ENCODE results near the gene LAMA1. TPM values are rescaled to one million over a fixed set of nuclear protein-coding genes. Genes with fewer than 3 reads are reported as not detected.
A peak's percentile ranks its signal among the peaks of the same experiment; 100 is the strongest.

Gene LAMA1, protein sequence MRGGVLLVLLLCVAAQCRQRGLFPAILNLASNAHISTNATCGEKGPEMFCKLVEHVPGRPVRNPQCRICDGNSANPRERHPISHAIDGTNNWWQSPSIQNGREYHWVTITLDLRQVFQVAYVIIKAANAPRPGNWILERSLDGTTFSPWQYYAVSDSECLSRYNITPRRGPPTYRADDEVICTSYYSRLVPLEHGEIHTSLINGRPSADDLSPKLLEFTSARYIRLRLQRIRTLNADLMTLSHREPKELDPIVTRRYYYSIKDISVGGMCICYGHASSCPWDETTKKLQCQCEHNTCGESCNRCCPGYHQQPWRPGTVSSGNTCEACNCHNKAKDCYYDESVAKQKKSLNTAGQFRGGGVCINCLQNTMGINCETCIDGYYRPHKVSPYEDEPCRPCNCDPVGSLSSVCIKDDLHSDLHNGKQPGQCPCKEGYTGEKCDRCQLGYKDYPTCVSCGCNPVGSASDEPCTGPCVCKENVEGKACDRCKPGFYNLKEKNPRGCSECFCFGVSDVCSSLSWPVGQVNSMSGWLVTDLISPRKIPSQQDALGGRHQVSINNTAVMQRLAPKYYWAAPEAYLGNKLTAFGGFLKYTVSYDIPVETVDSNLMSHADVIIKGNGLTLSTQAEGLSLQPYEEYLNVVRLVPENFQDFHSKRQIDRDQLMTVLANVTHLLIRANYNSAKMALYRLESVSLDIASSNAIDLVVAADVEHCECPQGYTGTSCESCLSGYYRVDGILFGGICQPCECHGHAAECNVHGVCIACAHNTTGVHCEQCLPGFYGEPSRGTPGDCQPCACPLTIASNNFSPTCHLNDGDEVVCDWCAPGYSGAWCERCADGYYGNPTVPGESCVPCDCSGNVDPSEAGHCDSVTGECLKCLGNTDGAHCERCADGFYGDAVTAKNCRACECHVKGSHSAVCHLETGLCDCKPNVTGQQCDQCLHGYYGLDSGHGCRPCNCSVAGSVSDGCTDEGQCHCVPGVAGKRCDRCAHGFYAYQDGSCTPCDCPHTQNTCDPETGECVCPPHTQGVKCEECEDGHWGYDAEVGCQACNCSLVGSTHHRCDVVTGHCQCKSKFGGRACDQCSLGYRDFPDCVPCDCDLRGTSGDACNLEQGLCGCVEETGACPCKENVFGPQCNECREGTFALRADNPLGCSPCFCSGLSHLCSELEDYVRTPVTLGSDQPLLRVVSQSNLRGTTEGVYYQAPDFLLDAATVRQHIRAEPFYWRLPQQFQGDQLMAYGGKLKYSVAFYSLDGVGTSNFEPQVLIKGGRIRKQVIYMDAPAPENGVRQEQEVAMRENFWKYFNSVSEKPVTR (N-terminal part only)
- total RNA-seq, result 1 to 10 TPM in 1 of 4 donors, under 1 TPM in 3; under 0.01 to 1.0 (median 0.60) TPM

DNA sequence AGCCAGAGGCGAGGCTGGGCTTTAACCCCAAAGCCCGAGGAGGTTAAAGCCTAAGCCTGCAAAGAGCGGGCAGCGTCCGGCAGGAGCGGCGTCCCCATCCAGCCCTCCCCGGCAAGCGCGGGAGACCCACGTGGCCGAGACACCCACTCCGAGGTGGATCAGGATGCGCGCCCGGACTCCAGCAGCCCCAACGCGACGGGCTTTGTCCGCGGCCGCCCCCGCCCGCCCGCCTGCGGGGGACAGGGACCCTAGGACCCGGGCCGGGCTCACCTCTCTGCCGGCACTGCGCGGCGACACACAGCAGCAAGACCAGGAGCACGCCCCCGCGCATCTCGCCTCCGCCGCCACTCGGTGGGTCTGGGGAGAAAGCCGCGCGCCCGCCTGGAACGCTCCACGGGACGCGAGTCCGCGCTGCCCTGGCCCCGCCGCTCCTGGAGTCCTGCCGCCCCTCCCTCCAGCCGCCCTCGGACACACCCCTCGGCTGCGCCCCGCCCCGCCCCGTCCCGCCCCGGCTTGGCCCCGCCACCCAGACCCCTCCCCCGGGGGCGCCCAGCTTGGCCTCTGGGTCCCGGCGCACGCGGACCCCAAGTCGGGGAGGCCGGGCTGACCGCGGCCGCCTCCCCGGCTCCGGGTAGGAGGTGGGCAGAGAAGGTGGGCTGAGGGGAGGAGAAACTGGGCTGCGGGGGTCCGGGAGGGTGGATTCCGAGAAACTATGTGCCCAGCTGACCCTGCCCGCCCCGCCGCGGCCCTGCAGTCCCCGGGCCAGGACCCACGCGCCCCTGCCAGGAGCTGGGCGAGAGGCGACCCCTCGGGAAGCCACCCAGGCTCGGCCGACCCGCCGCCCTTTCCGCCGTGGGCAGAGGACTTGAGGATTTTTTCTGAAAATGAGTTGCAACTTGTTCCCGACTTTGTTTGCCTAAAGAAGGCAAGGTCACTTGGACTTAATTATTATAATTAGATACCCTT lies at the start of gene LAMA1:
TSS of gene LAMA1 (minus strand) at position 408 of the 966 bp plus-strand sequence. CDS start at position 331, 77 bp downstream.
- H3K9me3 ChIP-seq, result no peaks in the 10 kb centered on the region
- peak within 1 kb of the TSS; percentile 3 to 52 for H3K4me3 ChIP-seq
- WGBS, 2 donors (ENCODE audit: low coverage in 1 of 2), result 33 to 40% methylated on average over 2 to 7 of the region's 95 CpGs
- ATAC-seq, result no peak
- peaks cover 68% of the 10 kb centered on the region for H3K27me3 ChIP-seq
- H3K4me1 ChIP-seq, result peaks cover 0 to 24% (median 18%) of the 10 kb centered on the region in 3 donors
- H3K27ac ChIP-seq, result no peak within 1 kb of the TSS
- TF ChIP-seq, protein P1, sequence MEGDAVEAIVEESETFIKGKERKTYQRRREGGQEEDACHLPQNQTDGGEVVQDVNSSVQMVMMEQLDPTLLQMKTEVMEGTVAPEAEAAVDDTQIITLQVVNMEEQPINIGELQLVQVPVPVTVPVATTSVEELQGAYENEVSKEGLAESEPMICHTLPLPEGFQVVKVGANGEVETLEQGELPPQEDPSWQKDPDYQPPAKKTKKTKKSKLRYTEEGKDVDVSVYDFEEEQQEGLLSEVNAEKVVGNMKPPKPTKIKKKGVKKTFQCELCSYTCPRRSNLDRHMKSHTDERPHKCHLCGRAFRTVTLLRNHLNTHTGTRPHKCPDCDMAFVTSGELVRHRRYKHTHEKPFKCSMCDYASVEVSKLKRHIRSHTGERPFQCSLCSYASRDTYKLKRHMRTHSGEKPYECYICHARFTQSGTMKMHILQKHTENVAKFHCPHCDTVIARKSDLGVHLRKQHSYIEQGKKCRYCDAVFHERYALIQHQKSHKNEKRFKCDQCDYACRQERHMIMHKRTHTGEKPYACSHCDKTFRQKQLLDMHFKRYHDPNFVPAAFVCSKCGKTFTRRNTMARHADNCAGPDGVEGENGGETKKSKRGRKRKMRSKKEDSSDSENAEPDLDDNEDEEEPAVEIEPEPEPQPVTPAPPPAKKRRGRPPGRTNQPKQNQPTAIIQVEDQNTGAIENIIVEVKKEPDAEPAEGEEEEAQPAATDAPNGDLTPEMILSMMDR (IDR thresholded peaks at IDR 0.05), result no peak
- TF ChIP-seq EP300 (IDR thresholded peaks at IDR 0.05) (no peak), POLR2A (IDR thresholded peaks at IDR 0.05) (no peak), POLR2AphosphoS5 (IDR thresholded peaks at IDR 0.05) (no peak)
- H3K36me3 ChIP-seq, result no peaks in the 10 kb centered on the region

DNA sequence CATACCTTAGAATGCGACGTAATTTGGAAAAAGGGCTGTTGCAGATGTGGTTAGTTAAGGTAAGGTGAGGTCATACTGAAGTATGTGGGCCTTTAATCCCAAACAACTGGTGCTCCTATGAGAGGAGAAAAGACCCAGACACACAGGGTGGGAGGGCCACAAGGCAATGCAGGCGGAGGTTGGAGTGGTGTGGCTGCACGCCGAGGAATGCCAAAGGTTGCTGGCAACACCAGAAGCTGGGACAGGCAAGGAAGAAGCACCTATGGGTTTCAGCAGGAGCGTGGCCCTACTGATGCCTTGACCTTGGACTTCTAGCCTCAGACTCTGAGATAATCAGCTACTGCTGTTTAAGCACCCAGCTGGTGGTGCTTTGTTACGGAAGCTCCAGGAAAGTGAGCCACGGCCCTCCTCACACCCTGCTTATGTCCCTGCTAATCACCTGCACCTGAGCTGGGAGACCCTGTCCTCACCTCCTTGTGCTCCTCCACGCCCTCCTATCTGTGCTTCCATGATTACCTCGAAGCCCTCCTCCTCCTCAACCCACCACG lies 48.3 kb upstream of the LAMA1 start:
- peaks cover 5% of the 10 kb centered on the region for H3K27me3 ChIP-seq
- H3K9me3 ChIP-seq, result no peaks in the 10 kb centered on the region
- TF ChIP-seq POLR2AphosphoS5 (IDR thresholded peaks at IDR 0.05) (no peak), POLR2A (IDR thresholded peaks at IDR 0.05) (no peak), EP300 (IDR thresholded peaks at IDR 0.05) (no peak)
- TF ChIP-seq, protein P1 (IDR thresholded peaks at IDR 0.05), result no peak
- no peak overlapping the region for H3K4me3 ChIP-seq
- H3K4me1 ChIP-seq, result no peaks in the 10 kb centered on the region
- no peak overlapping the region for H3K27ac ChIP-seq
- ATAC-seq, result no peak
- H3K36me3 ChIP-seq, result no peaks in the 10 kb centered on the region
- WGBS, 2 donors (ENCODE audit: low coverage in 1 of 2), result 82 to 86% methylated on average over 2 to 11 of the region's 11 CpGs

DNA sequence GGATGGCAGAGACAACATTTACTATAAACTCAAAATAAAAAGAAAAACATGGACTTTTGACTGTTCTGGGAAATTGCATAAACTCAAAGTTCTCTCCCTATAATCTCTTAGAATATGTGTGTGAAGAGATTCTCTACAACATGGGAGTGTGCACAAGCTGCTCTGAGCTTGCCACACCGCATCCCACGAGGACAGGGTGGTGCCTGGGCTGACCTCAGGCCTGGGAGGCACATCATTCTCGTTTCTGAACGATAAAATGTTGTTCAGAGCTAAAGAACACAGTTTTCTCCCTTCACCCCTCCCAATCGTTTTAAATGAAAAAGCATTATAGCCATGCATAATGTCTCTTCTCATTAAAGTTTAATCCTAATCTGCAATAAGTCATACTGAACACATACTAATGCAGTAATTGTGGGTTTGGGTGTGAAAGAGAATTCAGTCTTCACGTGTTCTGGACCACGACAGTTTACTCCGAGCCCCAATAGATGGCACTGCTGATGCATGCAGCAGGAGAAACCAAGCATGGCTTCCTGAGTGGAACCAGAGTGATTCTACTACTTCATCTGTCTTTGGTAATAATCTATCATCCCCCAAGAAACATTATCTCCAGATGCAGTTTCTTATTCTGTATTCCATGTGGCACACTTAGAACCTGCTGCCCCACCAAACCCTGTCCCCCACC lies 46.9 kb upstream of the LAMA1 start:
- Histone ChIP-seq H3K4me3 (no peak overlapping the region), H3K4me1 (no peaks in the 10 kb centered on the region), H3K27ac (no peak overlapping the region), H3K27me3 (peaks cover 5% of the 10 kb centered on the region), H3K9me3 (no peaks in the 10 kb centered on the region), H3K36me3 (no peaks in the 10 kb centered on the region)
- no peak for ATAC-seq
- no peak for TF ChIP-seq EP300 (IDR thresholded peaks at IDR 0.05)
- TF ChIP-seq, protein P1 (IDR thresholded peaks at IDR 0.05), result peak in 1 of 4 experiments; percentile 13
- TF ChIP-seq POLR2AphosphoS5 (IDR thresholded peaks at IDR 0.05), result no peak
- 36 to 49% methylated on average over 8 of the region's 8 CpGs for WGBS, 2 donors (ENCODE audit: low coverage in 1 of 2)
